HG02642 (cell line): ENCODE data around the gene DNAJC22.
A peak's percentile ranks its signal among the peaks of the same experiment; 100 is the strongest.
"Not testable (repeated sequence)": the region's sequence is repeated elsewhere in the genome, so short reads cannot be mapped to it uniquely, and the experiment has no call there.

ENCODE experiments used
- ATAC-seq: cut with Tn5 transposase; IDR thresholded peaks from one replicate; pipeline ENCODE4 v1.9.1; 2021; ENCODE audit warnings: mild to moderate bottlenecking; ENCODE audit not compliant: unreplicated experiment, poor library complexity

The DNAJC22 gene

DNA sequence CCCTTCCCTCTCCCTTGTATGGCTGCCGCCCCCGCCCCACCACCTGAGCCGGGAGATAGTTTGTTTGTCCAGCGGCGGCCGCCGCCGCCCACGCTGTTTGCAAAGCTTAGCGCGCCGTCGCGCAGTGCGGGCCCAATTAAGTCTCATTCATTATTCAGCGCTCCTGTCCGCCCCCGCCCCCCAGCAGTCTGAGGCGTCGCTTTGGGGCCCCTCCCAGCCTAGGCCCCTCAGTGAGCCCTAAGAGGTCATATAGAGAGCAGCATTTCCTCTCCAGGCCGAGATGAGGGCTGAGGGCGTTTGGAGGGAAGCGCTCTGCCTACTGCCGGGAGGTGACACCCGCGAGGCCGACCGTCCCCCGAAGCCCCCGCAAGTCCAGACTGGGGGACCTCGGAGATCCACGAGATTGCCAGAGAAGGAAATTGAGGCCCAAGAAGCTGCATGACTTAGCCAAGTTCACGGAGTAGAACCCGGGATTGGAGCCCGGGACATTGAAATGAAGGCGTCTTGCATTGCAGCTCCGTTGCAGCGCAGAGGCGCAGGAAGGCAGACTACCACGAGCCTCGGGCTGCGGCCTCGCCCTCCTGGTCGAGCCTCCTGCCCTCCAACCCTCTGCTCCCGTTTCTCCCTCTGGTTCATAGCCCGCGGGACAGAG lies at the start of gene DNAJC22:
TSS of gene DNAJC22 (plus strand) at position 230 of the 652 bp plus-strand sequence. CDS start 1,985 bp downstream, outside the sequence.
- ATAC-seq: no peak

DNA sequence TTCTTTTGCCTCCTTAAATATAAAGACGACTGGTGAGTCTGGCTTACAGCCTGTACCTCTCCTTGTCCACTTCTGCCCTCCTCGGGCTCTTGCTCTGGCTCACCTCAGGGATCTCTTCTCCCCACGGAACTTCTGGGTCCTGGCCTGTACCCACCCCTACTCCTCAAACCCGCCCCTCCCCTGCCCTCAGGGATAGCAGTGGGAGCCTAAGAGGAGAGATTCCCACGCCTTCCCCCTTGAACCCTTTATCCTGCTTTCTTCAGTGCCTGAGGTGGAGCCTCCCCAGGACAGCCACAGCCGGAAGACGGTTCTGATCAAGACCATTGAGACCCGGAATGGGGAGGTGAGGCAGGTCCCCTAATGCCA lies 49.0 kb upstream of the DNAJC22 start:
- ATAC-seq: no peak

DNA sequence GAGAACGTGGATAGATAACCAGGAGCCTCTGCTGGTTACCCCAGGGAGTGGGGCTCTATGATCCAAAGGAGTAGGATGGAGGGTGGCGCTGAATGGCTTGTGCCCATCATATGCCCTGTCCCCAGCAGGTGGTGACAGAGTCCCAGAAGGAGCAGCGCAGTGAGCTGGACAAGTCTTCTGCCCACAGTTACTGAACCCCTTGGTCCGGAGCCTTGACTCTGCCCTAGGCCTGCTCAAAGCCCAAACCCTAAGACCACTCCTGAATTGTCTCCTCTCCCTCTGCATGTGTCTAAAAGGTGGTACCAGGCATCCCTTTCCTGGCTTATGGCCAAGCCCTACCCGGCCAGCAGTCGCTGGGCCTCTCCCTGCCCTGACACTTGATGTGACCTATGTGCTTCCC lies 48.5 kb upstream of the DNAJC22 start:
- no peak for ATAC-seq

DNA sequence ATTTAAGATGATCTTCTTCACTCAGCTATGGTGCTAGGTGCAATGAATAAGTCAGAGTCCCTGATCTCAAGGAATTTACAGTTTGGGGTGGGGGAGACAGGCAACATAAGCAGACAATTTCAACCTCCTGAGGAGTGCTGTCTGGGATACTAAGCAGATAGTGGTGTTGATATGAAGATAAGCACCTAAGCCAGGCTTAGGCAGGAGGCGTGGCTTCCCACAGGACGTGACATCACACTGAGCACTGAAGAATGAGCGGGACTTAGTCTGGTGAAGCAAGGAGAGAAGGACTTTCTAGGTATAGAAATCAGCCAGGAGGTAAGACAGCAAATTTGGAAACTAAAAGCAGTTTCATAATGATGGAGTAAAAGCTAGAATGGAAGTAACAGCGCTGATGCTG lies 44.9 kb upstream of the DNAJC22 start:
- ATAC-seq: no peak

DNA sequence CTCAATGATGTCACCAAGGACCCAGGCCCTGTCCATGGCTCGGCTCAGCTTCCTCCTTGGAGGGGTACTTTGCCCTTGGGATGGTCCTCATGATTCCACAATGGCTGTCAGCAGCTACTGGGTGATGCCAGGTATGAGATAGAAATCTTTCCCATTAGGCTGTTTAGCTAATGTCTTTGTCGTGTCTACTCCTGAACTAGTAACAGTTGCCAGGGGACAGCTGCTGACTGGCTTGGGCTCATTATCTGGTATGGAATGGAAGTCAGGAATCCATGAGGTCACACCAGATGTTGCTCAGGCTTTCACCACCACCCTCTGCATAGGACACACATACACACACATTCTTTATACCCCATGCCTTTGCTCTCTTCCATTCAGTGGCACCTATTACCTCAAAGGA lies 42.5 kb upstream of the DNAJC22 start:
- no peak for ATAC-seq

DNA sequence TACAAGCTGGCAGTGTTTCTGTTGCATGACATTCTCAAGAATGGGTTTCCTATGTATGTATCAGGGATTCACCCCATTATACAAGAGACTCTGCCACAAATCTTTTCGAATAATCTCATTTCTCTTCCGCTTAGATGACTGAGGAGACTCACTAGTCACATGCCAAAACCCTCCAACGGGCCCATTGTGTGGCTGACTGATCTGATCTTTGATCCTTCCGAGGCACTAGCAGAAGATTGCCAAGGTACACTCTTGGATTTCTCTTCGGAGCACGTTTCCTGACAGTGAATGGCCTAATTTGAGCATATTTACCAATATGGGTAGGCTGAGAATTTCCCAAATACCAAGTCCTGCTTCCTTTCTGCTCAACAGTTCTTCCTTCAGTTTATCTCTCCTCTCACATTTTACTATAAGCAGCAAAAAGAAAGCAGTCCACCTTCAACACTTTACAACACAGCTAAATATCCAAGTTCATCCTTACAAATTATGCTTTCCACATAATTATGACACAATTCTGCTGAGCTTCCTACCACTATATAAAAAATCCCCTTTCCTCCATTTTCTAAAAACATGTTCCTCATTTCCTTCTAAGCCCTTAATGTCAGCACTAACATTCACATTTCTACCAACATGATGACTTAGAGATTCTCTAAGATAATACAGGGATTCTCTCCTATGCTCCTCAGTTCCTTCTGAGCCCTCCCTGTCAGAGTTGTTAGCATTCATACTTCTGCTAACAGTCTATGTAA lies 40.8 kb upstream of the DNAJC22 start:
- ATAC-seq: no peak

DNA sequence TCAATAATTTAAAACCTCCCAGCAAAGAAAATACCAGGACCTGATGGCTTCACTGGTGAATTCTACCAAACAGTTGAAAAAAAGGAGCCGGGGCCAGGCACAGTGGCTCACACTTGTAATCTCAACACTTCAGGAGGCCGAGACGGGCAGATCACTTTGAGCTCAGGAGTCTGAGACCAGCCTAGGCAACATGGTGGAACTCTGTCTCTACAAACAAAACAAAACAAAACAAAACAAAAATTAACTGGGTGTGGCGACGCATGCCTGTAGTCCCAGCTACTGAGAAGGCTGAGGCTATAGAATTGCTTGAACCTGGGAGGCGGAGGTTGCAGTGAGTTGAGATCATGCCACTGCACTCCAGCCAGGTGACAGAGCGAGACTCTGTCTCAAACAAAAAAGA lies 37.3 kb upstream of the DNAJC22 start:
- ATAC-seq: no peak

DNA sequence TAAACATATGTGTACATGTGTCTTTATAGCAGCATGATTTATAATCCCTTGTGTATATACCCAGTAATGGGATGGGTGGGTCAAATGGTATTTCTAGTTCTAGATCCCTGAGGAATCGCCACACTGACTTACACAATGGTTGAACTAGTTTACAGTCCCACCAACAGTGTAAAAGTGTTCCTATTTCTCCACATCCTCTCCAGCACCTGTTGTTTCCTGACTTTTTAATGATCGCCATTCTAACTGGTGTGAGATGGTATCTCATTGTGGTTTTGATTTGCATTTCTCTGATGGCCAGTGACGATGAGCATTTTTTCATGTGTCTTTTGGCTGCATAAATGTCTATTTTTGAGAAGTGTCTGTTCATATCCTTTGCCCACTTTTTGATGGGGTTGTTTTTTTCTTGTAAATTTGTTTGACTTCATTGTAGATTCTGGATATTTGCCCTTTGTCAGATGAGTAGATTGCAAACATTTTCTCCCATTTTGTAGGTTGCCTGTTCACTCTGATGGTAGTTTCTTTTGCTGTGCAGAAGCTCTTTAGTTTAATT lies 36.2 kb upstream of the DNAJC22 start:
- ATAC-seq: not testable (repeated sequence)

DNA sequence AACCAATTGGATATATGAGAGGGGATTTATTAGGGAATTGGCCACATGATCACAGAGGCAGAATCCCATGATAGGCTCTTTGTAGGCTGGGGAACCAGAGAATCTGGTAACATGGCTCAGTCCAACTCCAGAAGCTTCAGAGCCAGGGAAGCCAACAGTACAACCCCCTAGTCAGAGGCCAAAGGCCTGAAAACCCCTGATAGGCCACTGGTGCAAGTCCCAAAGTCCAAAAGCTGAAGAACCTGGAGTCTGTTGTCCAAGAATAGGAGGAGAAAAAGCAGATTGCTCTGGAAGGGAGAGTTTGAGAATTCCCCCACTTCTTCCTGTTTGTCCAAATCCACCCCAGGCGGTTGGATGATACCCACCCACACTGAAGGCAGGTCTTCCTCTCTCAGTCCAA lies 31.9 kb upstream of the DNAJC22 start:
- ATAC-seq: no peak

DNA sequence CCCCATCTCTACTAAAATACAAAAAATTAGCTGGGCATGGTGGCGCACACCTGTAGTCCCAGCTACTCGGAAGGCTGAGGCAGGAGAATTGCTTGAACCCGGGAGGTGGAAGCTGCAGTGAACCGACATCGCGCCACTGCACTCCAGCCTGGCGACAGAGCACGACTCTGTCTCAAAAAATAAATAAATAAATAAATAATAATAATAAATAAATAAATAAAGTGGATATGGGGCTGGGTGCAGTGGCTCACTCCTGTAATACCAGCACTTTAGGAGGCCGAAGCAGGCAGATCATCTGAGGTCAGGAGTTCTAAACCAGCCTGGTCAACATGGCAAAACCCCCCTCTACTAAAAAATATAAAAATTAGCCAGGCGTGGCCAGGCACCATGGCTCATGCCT lies 29.6 kb upstream of the DNAJC22 start:
- ATAC-seq: not testable (repeated sequence)

DNA sequence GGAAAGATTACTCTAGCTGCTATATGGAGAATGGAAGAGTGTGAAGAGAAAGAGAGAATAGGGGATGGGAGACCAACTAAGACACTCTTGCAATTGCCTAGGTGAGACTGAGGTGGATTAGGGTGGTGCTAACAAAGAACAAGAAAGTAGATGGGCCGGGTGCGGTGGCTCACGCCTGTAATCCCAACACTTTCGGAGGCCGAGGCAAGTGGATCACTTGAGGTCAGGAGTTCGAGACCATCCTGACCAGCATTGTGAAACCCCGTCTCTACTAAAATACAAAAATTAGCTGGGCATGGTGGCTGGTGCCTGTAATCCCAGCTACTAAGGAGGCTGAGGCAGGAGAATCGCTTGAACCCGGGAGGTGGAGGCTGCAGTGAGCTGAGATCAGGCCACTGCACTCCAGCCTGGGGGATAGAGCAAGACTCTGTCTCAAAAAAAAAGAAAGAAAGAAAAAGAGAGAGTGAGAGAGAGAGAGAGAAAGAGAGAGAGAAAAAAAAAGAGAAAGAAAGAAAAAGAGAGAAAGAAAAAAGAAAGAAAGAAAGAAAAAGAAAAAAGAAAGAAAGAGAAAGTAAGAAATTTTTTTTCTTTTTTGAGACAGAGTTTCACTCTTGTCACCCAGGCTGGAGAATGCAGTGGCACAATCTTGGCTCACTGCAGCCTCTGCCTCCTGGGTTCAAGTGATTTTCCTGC lies 26.1 kb upstream of the DNAJC22 start:
- not testable (repeated sequence) for ATAC-seq

DNA sequence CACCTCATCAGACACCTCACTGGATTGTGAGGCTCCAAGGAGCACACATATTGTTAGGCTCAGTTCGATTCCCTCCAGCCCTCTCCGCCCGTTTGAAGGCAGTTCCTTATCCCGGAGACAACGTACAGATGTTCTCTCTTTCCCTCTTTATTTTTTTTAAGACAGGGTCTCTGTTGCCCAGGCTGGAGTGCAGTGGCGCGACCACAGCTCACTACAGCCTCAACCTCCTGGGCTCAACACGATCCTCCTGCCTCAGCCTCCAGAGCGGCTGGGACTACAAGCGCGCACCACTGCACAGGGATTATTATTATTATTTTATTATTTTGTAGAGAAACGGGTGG lies 24.4 kb upstream of the DNAJC22 start:
- ATAC-seq: no peak

DNA sequence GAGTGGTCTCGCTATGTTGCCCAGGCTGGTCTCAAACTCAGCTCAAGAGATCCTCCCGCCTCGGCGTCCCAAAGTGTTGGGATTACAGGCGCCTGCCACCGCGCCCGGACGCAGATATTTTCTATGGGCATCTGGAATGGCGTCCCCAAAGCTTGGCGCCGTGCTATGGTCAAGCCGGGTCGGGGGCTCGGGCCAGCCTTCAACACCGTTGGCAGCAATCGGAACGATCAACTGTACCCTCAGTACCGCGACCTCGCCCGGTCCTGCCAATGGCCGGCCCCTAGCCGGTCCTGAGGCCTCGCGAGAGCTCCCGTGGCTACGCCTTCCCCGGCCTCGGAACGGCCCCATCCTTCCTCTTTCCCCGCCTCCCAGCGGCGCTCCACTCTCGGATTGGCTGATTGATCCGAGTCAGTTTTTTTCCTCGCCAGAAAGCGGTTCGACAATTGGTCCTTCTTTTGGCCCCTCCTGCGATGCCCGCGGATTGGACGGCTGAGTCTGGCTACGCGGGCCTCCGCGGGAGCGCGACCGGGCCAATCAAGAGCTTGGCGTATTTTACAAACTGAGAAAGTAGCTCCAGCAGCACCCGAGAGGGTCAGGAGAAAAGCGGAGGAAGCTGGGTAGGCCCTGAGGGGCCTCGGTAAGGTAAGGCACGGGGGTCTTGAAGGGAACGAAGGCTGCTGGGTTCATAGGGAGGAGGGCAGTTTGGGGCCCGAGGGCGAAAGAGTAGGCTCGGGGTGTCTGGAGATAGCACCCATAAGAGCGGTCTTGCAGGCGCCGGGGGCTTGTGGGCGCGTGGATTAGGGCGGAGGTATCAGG lies 23.8 kb upstream of the DNAJC22 start, which contains the start of gene TROAP:
TSS of gene TROAP (plus strand) at position 548 of the 816 bp plus-strand sequence. CDS start 354 bp downstream, outside the sequence.
- ATAC-seq: peak; percentile 98

DNA sequence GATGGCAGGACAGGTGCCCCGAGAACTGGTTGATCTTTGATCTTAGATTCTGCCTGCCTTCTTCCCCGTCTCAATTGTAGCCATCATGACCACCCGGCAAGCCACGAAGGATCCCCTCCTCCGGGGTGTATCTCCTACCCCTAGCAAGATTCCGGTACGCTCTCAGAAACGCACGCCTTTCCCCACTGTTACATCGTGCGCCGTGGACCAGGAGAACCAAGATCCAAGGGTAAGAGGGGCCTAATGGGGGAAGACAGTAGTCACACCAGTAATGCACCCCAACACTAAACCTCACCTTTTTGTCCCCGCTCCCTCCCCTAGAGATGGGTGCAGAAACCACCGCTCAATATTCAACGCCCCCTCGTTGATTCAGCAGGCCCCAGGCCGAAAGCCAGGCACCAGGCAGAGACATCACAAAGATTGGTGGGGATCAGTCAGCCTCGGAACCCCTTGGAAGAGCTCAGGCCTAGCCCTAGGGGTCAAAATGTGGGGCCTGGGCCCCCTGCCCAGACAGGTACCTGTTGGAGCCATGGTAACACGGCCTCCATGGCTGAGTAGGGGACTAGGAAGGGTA lies 23.1 kb upstream of the DNAJC22 start:
- no peak for ATAC-seq

DNA sequence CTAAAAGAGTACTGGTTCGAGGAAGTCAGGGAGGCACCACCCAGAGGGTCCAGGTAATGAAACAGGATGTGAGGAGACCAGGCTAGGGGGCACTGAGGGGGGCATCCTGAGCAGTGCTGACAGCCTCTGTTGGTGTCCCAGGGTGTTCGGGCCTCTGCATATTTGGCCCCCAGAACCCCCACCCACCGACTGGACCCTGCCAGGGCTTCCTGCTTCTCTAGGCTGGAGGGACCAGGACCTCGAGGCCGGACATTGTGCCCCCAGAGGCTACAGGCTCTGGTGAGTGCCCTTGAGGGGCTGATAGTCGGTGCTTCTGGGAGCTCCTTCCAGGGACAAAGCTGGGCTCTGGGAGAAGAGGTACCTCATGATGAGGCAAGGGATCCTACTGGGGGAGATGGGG lies 21.1 kb upstream of the DNAJC22 start:
- ATAC-seq: no peak

DNA sequence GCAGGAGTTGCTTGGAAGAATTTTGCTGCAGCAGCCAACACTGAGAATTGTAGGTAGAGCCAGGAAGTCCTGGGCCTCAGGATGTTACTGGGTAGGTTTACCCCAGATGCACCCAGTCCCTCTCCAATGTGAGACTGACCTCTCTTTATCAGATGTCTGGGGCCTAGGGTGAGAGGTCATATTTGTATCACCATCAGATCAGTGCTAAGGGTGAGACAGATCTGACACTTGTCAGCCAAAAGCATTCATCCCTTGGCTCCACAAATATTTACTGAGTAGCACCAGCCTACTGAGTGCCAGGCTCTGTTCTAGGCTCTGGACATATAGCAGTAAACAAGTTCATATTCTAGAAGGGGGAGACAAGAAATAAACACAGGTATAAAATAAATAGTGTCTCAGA lies 19.3 kb upstream of the DNAJC22 start:
- no peak for ATAC-seq

DNA sequence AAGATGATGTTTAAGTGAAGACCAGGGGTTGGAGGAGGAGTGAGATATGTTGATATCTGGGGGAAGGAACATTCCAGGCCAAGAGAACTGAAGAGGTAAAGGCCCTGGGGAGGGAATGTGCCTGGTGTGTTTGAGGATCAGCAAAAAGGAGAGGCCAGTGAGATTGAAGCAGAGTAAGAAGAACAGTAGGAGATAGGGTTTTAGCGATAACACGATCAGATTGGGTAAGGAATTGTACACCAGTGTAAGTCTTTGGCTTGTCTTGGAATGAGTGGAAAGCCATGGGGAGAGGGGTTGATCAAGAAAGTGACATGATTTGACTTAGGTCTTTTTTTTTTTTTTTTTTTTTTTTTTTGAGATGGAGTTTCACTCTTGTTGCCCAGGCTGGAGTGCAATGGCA lies 18.8 kb upstream of the DNAJC22 start:
- no peak for ATAC-seq

DNA sequence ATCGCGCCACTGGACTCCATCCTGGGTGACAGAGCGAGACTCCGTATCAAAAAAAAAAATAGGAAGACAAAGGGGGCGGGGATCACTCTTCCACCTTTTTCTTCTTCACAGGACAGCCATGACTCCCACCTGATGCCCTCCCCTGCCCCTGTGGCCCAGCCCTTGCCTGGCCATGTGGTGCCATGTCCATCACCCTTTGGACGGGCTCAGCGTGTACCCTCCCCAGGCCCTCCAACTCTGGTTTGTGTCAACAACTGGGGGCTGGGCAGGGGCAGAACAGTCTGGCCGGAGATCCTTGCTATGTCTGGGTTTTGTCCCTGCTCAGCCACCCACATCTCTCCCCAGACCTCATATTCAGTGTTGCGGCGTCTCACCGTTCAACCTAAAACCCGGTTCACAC lies 17.9 kb upstream of the DNAJC22 start:
- no peak for ATAC-seq

DNA sequence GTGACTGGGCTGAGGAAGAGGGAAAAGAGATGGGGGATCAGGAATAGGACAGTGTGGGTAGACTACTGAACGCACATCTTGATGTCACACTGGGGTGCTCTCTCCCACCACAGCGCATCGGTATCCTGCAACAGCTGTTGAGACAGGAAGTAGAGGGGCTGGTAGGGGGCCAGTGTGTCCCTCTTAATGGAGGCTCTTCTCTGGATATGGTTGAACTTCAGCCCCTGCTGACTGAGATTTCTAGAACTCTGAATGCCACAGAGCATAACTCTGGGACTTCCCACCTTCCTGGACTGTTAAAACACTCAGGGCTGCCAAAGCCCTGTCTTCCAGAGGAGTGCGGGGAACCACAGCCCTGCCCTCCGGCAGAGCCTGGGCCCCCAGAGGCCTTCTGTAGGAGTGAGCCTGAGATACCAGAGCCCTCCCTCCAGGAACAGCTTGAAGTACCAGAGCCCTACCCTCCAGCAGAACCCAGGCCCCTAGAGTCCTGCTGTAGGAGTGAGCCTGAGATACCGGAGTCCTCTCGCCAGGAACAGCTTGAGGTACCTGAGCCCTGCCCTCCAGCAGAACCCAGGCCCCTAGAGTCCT lies 16.6 kb upstream of the DNAJC22 start:
- ATAC-seq: no peak
